Measurements from ENCODE around the gene CLDN3.
"Not testable (repeated sequence)": the region's sequence is repeated elsewhere in the genome, so short reads cannot be mapped to it uniquely, and the experiment has no call there.

The CLDN3 gene

GRCh38 chr7:73737491-73738219 lies 32.4 kb downstream of the CLDN3 start:
- no peak for DNase-seq (ENCODE audit: low read depth in 4 of 4, low spot score in 1 of 4)

GRCh38 chr7:73736885-73737284 lies 33.2 kb downstream of the CLDN3 start:
- DNase-seq (ENCODE audit: low read depth in 4 of 4, low spot score in 1 of 4), result no peak

DNA sequence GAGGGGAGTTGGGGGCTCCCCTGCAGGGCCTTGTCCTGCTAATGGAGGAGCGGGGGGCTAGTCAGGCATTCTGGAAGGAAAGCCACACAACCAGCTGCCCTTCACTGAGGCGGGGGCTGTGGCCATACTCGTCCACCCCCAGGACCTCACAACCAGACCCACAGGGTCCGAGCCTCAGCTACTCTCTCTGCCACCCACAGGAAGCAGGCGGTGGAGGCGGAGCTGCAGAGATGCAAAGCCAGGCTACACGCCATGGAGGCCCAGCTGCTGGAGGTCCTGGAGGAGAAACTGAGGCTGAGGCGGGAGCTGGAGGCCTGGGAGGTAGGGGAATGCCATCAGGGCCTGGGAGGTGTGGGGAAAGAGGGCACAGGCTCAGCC lies 34.6 kb downstream of the CLDN3 start:
- no peak for DNase-seq (ENCODE audit: low read depth in 4 of 4, low spot score in 1 of 4)

DNA sequence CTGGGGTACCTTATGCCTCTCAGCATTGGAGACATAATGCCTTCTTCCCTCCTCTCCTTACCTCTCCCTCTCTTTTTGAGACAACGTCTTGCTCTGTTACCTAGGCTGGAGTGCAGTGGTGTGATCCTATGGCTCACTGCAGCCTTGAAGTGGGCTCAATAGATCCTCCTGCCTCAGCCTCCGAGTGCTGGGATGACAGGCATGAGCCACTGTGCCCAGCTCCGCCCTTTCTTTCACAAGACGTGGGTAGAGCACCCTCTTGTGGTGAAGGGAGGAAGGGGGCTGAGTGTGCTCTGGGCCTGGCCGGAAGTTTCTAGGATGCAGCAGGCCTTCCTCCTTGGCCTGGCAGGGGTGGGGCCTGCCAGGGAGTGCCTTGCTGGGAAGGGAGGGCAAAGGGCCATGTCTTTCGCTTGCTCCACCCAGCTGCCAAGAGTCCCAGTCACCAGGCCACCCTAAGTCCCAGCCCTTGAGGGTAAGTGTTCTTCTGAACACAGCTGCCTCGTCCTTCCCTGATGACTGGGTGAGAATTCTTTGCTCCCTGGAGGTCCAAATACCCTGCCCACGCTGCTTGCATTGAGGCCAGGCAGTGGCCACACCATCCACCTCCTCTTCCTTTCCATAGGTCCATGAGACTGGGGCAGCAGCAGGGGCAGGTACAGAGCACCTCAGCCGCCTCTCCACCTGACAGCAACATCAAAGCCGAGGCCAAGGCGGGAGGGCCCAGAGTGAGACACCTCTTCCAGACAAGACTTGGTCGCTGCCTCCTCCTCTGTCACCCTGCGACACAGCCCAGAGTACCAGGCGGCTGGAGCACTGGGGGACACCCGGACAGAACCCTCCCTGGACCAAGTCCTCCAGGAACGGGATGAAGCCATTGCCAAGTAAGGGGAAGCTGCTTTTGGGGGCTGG lies 35.2 kb downstream of the CLDN3 start:
- peak; percentile 67 to 75 (median 70) for DNase-seq (ENCODE audit: low read depth in 4 of 4, low spot score in 1 of 4)

DNA sequence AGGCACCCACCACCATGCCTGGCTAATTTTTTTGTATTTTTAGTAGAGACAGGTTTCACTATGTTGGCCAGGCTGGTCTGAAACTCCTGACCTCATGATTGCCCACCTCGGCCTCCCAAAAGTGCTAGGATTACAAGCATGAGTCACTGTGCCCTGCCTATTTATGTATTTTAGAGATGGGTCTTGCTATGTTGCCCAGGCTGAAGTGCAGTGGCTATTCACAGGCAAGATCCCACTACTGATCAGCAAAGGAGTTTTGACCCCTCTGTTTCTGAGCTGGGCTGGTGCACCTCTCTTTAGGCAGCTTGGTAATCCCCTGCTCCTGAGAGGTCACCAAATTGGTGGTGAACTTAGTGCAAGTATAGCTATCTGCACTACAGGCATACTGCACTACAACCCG lies 37.7 kb downstream of the CLDN3 start:
- DNase-seq (ENCODE audit: low read depth in 4 of 4, low spot score in 1 of 4), result no peak

DNA sequence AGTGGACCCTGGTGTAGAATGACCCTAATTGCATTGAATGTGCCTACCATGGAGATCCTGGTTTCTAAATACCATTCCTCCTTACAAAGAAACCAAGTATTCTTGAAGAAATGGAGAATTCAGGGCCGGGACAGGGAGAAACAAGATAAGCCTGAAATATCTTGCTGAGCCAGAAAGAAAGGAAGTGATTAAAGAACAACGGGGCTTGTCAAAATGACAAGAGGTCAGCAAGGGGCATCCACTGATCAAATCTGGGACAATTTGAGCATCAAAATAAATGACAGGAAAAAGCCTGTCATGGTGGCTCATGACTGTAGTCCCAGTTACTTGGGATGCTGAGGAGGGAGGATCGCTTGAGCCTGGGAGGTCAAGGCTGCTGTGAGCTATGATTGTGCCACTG lies 39.6 kb downstream of the CLDN3 start:
- DNase-seq (ENCODE audit: low read depth in 4 of 4, low spot score in 1 of 4), result no peak

- no peak for DNase-seq (ENCODE audit: low read depth in 4 of 4, low spot score in 1 of 4)
Observed at GRCh38 chr7:73728551-73728950, 41.5 kb downstream of the CLDN3 start.

DNA sequence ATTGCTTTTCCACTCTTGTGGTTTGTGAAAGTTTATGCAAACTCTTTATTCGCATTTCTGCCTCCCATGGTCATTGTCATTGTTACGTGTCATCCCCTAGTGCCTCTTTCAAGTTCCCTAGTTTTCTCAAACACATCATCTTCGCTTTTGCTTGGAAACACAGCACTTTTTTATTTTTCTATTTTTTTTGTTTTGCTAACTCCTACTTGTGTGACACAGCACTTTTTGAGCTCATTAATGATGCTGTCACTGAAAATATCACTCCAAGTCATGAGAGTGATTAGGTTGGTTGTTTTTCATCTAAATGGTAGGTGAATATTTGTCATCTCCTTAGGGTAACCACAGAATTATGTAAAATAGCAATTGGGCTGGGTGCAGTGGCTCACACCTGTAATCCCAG lies 42.1 kb downstream of the CLDN3 start:
- no peak for DNase-seq (ENCODE audit: low read depth in 4 of 4, low spot score in 1 of 4)

DNA sequence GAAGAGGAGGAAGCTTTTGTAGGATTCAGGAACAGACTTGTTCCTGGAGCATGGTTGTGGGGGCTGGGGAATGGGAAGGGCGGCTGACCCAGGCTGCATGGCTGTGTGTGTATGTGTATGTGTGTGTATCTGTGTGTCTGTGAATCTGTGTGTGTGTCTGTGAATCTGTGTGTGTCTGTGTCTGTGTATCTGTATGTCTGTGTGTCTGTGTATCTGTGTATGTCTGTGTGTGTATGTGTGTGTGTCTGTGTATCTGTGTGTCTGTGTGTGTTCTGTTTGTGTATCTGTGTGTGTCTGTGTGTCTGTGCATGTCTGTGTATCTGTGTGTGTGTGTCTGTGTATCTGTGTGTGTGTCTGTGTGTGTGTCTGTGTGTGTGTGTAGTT lies 44.0 kb downstream of the CLDN3 start:
- DNase-seq (ENCODE audit: low read depth in 4 of 4, low spot score in 1 of 4), result no peak

DNA sequence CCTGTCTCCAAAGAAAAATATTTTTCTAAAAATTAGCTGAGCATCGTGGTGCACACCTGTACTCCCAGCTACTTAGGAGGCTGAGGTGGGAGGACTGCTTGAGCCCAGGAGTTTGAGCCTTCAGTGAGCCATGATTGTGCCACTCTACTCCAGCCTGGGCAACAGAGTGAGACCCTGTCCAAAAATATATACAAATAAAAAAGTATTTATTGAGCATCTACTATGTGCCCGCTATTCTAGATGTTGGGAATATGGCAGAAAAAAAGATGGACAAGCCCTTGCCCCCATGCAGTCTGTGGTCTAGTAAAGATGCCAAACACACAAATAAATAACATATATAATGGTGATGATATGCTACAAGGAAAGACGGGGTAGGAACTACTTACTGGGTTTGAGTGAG lies 46.3 kb downstream of the CLDN3 start:
- DNase-seq (ENCODE audit: low read depth in 4 of 4, low spot score in 1 of 4), result no peak

- no peak for DNase-seq (ENCODE audit: low read depth in 4 of 4, low spot score in 1 of 4)
Observed at GRCh38 chr7:73722785-73723184, 47.3 kb downstream of the CLDN3 start.

DNA sequence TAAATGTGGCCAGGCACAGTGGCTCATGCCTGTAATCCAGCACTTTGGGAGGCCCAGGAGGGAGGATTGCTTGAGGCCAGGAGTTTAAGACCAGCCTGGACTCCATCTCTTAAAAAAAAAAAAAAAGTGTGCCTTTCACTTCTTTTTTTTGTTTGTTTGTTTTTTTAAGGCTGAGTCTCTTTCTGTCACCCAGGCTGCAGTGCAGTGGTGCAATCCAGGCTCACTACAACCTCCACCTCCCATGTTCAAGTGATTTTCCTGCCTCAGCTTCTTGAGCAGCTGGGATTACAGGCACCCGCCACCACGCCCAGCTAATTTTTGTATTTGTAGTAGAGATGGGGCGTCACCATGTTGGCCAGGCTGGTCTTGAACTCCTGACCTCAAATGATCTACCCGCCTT lies 47.9 kb downstream of the CLDN3 start:
- DNase-seq (ENCODE audit: low read depth in 4 of 4, low spot score in 1 of 4), result not testable (repeated sequence)

- no peak for DNase-seq (ENCODE audit: low read depth in 4 of 4, low spot score in 1 of 4)
Observed at GRCh38 chr7:73721377-73721817, 48.7 kb downstream of the CLDN3 start.

DNA sequence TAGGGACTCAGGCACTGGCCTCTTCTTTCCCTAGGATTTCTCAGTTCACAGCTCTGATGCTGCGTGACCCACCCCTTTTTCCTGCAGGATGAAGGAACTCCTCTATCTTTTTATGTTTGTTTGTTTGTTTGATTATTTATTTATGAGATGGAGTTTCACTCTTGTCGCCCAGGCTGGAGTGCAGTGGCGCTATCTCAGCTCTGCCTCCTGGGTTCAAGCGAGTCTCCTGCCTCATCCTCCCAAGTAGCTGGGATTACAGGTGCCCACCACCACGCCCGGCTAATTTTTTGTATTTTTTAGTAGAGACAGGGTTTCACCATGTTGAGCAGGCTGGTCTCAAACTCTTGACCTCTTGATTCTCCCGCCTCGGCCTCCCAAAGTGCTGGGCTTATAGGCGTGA lies 49.6 kb downstream of the CLDN3 start:
- not testable (repeated sequence) for DNase-seq (ENCODE audit: low read depth in 4 of 4, low spot score in 1 of 4)

DNA sequence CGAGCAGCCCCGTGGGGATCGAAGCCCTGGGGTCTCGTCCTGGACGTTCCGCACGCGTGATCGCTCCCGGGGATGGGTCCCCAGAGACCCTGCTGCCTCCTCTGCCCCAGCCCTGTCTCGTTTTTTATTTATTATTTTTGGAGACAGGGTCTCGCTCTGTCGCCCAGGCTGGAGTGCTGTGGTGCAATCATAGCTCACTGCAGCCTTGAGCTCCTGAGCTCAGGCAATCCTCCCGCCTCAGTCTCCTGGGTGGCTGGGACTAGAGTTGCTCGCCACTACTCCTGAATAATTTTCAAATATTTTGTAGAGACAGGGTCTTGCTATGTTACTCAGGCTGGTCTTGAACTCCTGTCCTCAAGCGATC lies 50.3 kb downstream of the CLDN3 start:
- DNase-seq (ENCODE audit: low read depth in 4 of 4, low spot score in 1 of 4), result no peak
